GM18867 (cell line): Measurements from ENCODE around the gene SLC25A13.

Experiments used
- ATAC-seq: cut with Tn5 transposase; IDR thresholded peaks from one replicate; pipeline ENCODE4 v1.9.1; 2021; ENCODE audit warnings: mild to moderate bottlenecking, moderate library complexity; ENCODE audit not compliant: unreplicated experiment

Gene SLC25A13

DNA sequence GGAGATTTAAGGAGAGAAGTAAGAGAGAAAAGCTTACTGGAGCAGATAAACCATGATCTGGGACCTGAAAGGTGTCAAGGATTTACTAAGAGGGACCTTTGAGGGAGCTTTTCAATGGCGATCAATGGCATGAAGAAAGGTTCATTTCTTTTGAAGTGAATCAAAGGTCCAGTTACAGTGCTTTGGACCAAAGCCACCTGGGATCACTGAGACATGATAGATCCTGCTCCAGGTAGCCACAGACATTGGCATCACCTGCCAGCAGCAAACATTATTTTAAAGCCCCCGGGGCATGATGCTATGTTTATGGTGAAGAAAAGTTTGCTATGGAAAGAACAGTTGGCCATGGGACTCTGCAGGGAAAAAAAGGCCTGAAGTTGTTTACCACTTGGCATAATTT is 109.4 kb downstream of the SLC25A13 start:
- ATAC-seq, result no peak

DNA sequence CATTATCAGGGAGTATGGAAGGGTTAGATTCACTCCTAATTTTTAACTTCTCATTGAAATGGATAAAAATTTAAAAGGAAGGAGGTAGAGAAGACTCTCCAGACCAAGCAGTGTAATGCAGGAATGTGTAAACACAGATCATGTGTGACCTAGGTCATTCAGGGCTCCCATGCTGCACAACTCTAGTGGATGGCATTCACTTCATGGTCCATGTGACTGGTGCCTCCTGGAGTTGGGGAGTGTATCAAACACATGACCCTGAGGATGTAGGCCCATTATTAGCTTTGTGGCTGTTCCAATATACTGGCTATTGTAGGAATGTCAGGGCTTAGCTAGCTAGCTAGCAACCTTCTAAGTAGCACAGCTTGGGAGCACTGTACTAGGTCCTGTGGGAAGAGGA is 109.9 kb downstream of the SLC25A13 start:
- no peak for ATAC-seq

- ATAC-seq, result no peak
Measured at GRCh38 chr7:96205665-96206064, 116.2 kb downstream of the SLC25A13 start.

DNA sequence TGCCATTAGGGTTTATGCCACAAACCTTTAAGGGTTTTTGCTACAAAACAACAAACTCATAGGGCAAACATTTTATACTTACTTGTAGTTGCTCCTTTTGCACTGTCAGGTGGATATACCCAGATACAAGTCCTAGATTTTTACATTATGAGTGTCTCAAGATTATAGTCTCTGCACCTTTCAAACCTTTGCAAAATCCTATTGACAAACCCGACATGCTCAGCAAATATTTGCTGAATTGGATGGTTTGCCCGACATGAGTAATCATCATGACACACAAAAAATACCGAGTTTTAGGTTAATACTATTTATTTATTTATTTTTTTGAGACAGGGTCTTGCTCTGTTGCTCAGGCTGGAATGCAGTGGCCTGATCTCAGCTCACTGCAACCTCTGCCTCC is 117.3 kb downstream of the SLC25A13 start:
- no peak for ATAC-seq

- no peak for ATAC-seq
Measured at GRCh38 chr7:96203786-96204185, 118.1 kb downstream of the SLC25A13 start.

GRCh38 chr7:96202102-96202501 is 119.8 kb downstream of the SLC25A13 start:
- ATAC-seq, result no peak

GRCh38 chr7:96200740-96201139 is 121.2 kb downstream of the SLC25A13 start:
- no peak for ATAC-seq

- no peak for ATAC-seq
Measured at GRCh38 chr7:96199421-96199820, 122.5 kb downstream of the SLC25A13 start.

DNA sequence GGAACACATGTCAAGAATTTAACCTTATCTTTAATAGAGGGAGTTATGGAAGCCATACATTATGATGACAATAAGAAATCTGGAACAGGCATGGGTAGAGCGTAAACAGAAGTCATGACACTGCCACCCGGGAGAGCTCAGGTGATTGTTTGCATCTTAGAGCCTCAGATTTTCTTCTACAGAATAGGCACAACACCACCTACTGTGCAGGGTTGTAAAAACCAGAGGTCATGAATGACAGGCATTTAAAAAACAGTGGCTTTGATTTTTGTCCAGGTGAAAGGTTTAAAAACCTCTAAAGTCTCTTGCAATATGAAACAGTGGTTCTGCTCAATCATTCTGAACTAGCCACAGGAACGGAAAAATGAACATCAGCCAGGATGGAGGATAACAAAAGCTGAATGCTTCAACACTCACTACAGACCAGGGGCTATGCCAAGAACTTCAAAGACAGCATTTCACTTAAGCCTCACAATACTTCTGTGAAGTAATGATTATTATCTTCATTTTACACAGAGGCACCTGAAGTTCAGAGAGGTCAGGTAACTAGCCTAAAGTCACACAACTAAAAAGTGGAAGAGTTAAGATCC is 123.8 kb downstream of the SLC25A13 start:
- no peak for ATAC-seq

GRCh38 chr7:96196676-96197075 is 125.2 kb downstream of the SLC25A13 start:
- ATAC-seq, result no peak

- no peak for ATAC-seq
Measured at GRCh38 chr7:96189129-96189820, 132.6 kb downstream of the SLC25A13 start.

DNA sequence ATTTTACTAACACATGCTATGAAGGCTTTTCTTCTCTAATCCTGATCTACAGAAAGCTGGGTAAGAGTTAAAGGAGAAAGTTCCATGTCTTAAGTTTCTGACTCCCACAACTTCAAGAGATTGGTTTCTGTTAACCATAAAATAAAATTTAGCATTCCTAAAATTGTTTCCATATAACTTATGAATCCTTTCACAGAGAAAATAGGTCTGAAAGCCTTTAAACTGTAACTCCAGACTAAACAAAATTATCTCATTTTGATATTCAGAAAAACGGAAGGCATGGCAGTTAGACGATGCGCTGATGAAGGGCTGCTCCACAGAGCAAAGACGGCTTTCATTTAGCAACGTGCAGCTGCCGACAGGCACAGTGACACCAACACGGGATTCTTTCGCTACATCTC is 133.3 kb downstream of the SLC25A13 start:
- ATAC-seq, result no peak

DNA sequence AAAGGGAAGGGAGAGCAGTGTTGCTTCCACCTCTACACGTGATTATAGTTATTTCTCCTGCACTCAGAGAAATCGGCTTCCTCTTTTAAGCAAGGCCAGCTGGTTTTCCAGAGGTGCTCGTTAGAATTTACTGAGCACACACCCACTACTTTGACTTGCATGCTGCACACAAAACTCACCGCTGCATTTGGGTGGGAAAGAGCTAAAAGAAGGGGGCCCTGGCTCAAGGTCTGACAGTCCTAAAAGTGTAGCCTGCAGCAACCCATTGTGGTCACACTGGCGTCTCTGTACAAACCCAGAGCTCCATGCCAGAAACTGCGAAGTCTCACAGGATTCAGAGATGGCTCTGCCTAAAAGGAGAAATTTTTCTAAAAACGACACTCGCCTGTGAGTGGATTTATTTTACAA is 133.7 kb downstream of the SLC25A13 start:
- no peak for ATAC-seq

- ATAC-seq, result no peak
Measured at GRCh38 chr7:96187735-96188134, 134.2 kb downstream of the SLC25A13 start.

- no peak for ATAC-seq
Measured at GRCh38 chr7:96184783-96185182, 137.1 kb downstream of the SLC25A13 start.

- no peak for ATAC-seq
Measured at GRCh38 chr7:96183163-96183670, 138.7 kb downstream of the SLC25A13 start.

DNA sequence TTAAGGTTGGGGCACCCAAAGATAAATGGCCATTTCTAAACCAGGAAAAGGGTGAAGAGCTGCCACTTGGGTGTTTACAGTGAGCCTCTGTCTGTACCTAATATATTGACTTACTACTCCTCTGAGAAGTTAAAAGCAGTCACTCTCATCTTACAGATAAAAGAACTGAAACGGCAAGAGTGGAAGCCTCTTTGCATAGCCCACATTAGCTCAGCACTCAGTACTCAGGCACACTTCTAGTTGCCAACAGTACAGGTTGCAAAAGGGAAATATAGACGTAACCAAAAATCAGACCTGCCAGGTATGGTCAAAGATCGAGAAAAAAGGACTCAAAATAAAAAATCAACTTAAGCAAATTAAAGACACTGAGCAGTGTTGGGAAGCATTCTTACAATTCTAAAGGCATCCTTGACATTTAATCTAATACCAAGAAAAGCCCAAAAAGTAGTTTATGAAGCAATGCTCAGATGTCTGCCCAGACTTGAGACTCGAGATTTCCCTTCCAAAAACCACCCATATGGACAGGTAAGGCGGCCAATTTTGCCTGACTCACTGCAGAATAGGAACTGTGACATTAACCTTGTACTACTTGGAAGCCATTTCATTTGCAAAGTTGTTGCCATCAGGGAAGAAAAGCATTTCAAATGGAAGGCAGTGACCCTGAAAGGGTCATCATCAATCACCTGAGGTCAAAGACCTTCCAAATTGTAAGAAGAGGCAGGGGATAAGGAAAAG is 139.3 kb downstream of the SLC25A13 start:
- peak; percentile 97 for ATAC-seq

DNA sequence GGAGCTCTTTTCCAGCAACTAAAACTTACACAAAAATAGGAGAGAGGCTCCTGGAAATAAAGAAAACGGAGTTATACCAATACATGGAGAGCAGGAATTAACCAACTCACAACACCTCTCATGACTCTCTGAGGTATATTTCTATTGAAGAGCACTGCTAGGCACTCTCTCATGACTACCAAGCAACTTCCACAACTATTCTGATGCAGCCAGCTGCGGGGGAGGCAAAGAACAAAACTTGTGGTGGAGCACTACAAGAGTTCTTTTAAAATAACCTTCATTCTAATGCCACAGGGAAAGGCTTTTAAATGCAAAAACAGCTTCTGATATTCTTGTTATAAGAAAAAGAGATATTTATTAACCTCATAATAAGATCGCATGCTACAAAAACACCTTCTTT is 140.7 kb downstream of the SLC25A13 start:
- ATAC-seq, result no peak

DNA sequence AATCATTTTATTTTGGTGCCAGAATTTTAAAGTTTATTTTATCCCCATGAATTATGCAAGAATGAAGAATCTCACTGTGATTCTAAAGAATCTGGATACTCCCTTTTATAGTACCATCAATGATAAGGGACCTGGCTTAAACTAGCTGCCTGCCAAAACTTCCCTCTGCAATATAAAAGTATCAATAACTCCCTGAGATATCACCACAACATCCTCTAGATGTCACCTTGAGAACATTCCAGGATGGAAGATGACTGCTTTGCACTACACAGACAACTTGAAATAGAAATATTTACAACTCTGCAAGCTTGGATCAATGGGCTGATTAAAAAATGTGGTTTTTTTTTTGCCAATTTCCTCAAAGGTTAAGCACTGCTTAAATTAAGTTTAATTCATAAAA is 142.1 kb downstream of the SLC25A13 start:
- no peak for ATAC-seq

- ATAC-seq, result no peak
Measured at GRCh38 chr7:96179341-96179740, 142.6 kb downstream of the SLC25A13 start.

- no peak for ATAC-seq
Measured at GRCh38 chr7:96178581-96178980, 143.3 kb downstream of the SLC25A13 start.

DNA sequence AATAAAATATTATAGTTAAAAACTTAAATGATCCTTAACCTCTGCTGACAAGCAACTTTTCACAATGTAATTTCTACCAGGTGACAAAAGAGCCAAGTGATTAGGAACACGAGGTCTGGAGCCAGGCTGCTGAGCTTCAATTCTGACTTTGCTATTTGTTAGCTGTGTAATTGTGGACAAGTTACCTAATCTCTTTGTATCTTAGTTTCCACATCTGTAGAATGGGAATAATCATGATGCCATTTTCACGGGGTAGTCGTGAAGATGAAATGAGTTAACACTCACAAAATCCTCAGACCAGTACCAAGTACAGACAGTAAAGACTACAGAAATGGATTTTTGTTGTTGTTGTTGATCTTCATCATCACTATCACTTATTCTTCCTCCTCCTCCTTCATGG is 144.5 kb downstream of the SLC25A13 start:
- ATAC-seq, result no peak
